CD4-positive, alpha-beta T cell treated with Interleukin-15 for 1 hour (primary cell): Measurements from ENCODE around the gene RPL26.
A peak's percentile ranks its signal among the peaks of the same experiment; 100 is the strongest.
"Not testable (repeated sequence)": the region's sequence is repeated elsewhere in the genome, so short reads cannot be mapped to it uniquely, and the experiment has no call there.

Source experiments
- DNase-seq: peaks from one replicate; pipeline ENCODE4 v3.0.0-alpha.2; 2020

RPL26 gene

GRCh38 chr17:8383143-8383822 lies at the start of gene RPL26:
TSS of gene RPL26 (minus strand) at chr17:8383193. CDS start at chr17:8382310, 883 bp downstream.
- DNase-seq: peak; percentile 97

DNA sequence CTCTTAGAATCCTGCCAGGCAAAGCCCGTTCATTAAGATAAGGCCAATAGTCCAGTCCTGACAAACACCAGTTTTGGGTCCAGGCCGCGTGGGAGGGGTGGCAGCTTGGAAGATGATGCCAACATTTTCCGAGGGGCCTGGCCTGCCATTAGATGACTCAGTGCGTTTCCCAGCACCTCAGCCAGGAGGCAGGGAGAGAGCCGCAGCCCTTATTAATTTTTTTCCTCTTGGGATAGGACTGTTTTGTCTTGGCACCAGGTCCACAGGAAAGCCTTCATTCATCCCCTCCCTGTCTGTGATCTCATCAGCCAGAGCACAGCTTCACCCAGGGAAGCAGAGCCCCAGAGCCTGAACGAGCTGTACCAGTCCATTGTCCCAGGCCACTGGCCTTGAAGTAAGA lies 48.0 kb upstream of the RPL26 start:
- DNase-seq: no peak

GRCh38 chr17:8426802-8427201 lies 43.8 kb upstream of the RPL26 start:
- DNase-seq: no peak

GRCh38 chr17:8426094-8426720 lies 43.2 kb upstream of the RPL26 start:
- DNase-seq: no peak

DNA sequence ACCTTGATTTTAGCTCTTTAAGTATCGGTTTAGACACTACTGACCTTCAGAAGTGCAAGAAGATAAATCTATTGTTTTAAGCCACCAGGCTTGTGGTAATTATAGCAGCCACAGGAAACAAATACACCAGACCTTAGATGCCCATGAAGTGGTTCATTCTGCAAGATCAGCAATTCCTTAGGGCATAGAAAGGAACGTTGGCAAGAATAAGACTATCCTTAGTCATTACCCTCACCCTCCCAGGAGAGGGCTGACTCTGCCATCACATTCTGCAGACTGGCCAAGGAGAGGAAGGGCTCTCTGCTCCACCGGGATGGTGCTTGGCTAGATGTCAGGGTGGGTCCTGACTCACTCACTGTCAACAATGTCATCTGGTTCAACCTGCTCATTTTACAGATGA lies 38.6 kb upstream of the RPL26 start:
- no peak for DNase-seq

DNA sequence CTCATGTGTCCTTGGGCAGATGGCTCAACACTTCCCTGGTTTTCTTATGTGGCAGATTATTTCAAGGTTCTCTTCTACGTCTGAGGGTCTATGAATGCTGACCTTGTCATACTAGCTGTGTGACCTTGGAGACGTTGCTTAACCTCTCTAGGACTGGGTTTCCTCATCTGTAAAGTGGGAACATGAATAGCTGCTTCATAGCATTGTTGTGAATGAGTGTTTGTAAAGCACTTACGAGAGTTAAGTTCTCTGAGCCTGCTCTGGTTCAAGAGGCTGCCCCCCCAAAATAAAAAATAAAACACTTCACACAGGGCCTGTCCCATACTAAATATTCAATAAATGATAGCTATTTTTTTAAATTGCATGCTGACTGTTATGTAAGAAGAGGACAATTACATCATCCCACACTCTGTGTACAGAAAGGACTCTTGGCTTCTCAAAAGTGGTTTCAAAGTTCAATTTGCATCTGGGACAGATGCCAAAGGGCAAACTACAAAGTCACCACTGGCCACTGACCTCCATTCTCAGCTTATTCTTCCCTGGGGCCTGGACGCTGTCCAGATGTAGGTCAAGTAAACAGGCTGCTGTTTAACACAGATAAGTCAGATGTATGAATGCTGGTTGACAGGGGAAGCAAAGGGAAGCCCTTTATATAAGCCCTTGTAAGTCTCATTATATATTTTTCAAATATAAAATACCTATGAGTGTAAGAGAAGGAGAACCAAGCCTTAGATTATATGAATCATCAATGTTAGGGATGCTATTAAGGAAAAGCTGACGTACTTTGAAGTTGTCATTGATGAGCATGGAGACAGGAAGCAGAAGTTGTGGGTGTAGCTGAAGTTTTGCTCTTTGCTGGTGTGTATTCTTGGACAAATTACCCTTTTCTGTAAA lies 37.3 kb upstream of the RPL26 start:
- no peak for DNase-seq

DNA sequence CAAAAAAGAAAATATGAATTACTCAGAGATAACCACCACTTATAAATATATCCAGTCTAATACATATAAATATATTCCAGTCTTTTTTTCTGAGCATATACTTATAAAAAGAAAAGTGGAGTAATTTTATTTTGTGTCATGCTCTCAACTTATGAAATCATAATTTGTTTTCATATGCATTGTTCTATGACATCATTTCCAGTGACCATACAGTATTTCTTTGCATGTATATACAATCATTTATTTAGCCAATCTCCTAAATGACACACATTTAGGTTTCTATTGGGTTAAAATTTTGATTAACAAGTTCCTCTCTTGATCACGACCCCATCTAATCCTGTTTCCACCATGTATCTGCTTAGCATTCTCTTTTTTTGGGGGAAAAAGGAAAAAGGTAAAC lies 36.3 kb upstream of the RPL26 start:
- DNase-seq: no peak

DNA sequence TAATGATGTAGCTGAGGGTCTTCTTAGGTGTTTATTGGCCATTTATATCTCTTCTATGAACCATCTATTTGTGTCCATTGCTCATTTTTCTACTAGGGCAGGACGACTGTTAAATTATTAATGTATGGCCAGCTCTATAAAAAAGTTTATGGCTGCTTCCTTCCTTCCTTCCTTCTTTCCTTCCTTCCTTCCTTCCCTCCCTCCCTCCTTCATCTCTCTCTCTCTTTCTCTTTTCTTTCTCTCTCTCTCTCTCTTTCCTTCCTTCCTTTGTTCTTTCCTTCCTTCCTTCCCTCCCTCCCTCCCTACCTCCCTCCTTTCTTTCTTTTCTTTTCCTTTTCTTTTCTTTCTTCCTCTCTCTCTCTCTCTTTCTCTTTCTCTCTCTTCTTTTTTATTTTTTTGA lies 35.5 kb upstream of the RPL26 start:
- DNase-seq: no peak

- DNase-seq: peak; percentile 58
Measured at GRCh38 chr17:8417806-8418205, 34.8 kb upstream of the RPL26 start.

- DNase-seq: no peak
Measured at GRCh38 chr17:8413938-8414337, 30.9 kb upstream of the RPL26 start.

GRCh38 chr17:8413328-8413727 lies 30.3 kb upstream of the RPL26 start:
- no peak for DNase-seq

DNA sequence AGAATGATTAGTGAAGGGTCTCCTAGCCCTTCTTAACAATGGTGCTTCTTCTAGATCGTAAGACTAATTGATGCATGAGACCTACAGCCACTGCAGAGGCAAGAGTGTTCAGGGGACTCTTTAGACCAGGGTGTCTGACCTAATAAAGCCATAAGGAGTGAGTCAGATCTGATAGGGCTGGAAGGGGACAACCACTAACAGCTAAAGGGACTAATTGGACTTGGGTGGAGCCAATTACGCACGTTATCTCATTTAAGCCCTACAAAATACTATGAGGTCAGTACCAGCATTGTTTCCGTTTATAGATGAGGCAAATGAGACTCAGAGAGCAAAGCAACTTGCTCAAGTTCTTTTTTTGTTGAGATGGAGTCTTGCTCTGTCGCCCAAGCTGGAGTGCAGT lies 29.1 kb upstream of the RPL26 start:
- no peak for DNase-seq

- no peak for DNase-seq
Measured at GRCh38 chr17:8410883-8411238, 27.9 kb upstream of the RPL26 start.

DNA sequence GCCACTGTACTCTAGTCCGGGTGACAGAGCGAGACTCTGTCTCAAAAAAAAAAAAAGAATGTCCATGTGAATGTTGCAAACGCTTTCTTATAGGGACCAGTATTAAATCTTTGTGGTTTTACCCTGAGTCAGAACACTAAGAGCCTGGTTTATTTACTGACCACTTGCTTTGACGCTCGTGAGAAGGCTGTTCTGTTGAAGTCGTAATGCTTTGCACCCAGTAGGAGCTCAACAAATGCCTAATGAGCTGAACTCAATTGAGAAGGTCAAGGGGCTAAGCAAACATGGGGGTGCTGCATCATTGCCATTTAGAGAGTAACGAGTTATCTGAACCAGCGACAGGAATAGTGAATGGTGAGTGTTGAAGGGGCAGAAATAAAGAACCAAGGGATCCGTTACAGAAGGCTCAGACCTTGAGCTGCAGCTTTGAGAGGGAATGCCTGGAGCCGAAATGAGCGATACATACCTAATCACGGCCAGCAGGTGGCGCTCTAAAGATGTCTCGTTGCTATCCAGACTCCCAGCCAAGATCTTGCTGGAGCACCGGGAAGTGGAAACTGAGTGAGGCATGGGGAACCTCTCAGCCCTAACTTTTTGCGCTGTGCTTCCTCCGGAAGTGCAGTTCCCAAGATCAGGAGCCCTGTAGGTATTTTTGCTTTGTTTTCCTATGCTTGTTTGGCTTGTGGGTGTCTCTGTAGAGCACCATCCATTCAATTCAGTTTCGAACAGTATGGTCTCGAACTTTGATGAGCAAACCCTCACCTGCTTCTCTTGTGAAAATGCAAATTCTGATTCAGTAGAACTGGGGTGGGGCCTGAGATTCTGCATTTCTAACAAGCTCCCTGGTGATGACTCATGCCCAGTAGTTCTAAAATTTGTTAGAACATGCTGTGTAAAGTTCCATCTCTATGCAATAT lies 27.2 kb upstream of the RPL26 start:
- DNase-seq: peak; percentile 68

DNA sequence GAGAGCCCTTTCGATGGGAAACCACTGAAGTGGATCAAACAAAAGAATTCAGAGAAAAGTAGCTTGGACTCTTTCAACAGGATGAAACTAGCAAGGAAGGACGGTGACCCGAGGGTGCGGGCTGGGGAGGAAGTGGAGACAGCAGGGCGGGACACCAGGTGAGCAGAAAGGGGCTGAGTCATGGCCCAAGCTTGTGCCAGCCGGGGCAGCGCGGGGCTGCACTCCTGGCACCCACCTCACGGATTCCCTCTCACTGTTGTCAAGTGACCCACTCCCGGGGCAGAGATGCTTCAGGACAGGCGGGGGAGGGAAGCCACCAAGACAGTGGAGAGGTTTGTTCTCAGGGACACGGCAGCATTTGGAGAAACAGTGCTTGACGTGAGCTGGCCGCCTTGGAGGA lies 25.4 kb upstream of the RPL26 start:
- no peak for DNase-seq

DNA sequence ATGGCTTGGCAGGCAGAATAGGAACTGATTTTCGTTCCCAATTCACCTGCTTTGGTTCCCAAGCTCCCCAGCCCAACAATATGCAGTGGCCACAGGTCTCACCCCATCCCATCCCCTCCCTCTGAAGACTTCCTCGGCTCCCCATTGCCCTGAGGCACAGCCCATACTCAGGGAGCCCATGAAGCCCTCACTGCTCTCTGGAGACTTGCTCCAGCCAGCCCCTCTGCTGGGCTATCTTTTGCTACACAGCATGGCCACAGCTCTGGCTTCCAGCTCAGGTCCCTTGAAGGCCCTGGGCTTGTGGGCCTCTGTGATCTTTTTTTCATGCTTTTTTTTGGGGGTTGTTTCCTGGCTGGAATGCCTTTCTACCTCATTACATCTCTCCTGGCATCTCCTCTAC lies 23.2 kb upstream of the RPL26 start:
- no peak for DNase-seq

DNA sequence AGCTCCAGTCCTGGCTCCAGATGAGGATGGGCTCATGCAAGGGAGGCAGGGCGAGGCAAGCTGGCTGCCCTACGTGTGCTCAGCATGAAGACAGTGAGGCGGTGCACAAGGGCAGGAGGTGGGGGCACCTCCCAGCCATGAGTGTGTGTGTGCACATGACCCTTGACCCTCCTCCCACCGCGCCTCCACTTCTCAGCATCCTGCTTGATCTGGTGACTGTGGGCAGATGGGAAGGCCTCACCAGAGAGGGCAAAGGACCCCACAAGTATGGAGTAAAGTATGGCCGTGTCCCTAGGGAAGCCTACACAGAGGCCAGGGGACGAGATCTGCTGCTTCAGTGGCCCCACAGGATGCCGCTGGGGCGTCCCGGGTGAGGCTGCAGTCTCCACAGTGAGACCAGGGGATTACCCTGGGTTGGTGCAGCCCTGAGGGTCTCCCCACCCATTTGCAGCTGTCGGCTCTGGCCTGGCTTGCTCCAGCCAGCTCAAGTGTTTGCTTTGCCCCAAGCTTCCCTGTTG lies 22.6 kb upstream of the RPL26 start:
- no peak for DNase-seq

GRCh38 chr17:8402921-8403536 lies 20.0 kb upstream of the RPL26 start:
- DNase-seq: no peak

GRCh38 chr17:8401107-8401506 lies 18.1 kb upstream of the RPL26 start:
- no peak for DNase-seq

DNA sequence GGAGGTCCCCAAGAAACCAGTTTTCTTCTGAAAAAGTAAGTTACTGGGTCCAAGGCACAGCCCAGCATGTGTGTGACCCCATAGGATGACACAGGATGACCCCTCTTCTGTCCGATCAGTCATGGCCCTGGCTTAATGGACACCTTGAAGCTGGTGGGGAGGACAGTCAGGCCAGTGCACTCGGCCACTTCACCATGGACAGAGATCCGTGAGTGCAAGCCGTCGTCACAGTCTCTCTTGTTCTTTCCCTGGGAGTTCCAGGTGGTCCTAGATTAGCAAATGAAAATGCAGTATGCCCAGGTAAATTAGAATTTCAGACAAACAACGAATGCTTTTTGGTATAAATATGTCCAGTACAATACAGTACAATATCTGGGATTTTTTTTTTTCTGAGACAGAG lies 16.0 kb upstream of the RPL26 start:
- DNase-seq: no peak

DNA sequence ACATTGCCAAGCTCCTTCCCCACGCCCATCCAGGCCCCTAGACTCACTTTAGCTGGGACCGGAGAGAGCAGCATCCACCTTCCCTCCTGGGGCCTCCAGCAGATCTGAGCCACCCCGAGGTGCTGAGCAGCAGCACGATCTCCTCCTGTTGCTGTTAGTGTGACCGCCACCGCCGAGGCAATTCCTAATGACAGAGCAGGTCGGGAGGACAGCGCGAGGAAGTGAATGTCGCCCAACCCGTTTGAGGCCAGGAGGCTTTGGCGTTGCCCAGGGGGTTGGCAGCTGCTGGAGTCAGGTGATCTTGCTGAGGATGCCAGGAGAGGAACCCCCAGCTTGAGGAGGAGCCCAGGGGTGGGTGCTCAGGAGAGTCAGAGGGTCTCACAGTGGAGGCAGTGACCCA lies 14.6 kb upstream of the RPL26 start, which contains the start of gene RNF222:
Gene RNF222, minus strand, starts transcription at position 192 of the 400 bp plus-strand sequence. CDS start 4,366 bp downstream, outside the sequence.
- DNase-seq: no peak

- not testable (repeated sequence) for DNase-seq
Measured at GRCh38 chr17:8394497-8394896, 11.5 kb upstream of the RPL26 start.
